ENCODE results near the gene GRP.
"Not testable (repeated sequence)": the region's sequence is repeated elsewhere in the genome, so short reads cannot be mapped to it uniquely, and the experiment has no call there.

The GRP gene

DNA sequence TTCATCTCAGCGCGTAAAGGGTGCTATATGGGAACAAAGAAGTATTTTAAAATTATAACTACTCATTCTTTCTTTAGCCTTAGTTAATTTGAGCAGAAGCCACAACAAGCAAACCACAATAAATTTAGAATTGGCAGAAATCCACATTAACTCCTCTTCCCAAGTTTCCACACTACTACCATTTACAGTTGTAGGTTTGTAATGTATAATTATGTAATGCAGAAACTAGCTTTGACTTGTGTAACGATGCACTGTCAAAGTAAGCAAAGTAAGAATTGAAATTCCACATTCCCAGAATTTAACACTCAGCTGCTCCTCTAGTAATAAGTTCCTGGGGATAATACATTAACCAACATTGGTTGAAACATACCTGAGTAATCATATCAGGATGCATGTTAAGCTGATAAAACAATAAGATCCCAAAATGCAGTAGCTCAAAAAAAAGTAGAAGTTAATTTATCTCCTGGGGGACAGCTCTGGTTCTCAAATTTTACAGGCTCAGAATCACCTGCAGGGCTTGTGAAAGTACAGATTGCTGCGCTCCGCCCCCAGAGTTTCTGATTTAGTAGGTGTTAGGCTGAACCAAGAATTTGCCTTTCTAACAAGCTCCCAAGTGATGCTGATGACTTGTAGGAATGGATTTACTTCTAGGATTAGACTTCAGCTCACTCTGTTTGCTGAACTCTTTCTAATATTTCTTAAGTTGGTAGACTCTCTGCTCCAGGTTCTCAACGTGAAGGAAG is 9.9 kb downstream of the GRP start:
- no peak for DNase-seq

DNA sequence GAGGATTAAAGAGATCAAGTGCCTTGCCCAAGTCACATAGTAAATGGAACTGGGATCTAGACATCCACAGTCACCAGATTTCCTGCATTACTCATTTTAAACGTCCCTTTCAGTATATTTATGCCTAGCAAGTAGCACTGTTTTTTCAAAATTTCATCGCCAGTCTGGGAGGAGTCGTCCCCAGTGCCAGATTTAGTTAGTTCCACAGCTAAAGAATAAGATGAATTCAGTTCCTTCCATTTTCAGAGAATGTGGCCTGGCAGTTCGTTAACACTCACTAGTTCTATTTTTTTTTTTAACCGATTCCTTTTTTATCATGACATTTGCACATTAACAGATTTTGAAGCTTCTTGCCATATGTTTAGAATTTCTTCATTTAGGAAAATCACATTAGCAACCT is 11.2 kb downstream of the GRP start:
- no peak for DNase-seq

DNA sequence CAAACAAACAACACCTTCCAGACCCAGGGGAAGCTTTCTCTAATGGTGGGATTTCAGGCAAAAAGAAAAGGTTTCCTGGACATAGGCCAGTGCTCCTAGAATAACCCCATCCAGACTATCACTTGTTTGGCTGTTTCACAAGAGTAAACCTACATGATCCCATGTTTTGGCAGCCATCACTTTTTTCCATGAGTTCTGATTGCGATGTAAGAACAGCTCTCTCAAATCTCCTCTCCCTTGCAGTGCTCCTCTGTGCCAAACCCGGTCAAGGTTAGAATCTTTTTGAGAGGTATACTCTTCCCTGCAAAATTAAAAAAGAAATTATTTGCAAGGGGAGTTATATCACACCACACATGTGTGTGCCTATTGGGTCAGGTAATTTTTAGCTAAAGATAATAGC is 11.9 kb downstream of the GRP start:
- DNase-seq, result no peak

DNA sequence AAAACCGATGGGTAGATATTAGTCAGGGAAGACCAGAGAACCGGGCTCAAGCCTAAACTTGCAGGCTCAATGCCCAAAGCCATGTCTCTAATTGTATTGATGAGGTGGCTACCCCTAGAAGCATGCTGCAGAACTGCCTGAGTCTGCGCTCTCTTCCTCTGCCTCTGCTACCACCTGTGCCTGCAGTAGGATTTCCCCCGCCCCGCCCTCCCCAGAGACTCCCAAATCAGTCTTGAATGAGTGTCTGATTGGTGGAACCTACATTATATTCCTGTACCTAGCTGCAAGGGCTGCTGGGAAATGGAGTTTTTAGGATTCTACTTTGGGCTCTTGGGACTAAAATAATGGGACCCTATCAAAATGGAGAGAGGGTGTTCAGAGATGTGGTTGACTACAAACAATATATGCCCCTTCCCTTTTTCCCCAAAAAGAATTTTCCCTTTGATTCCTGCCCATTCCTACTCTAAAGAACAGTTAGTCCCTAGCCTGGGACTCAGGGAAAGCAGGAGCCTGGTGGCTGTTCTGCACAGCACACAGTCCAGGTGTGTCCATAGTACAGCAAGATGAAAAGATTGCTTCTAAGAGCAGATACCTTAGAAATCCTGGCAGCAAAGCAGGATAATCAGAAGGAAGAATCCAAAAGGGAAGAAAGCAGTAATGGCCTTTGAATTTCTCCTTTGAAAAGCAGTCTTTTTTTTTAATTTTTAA is 12.5 kb downstream of the GRP start:
- no peak for DNase-seq

DNA sequence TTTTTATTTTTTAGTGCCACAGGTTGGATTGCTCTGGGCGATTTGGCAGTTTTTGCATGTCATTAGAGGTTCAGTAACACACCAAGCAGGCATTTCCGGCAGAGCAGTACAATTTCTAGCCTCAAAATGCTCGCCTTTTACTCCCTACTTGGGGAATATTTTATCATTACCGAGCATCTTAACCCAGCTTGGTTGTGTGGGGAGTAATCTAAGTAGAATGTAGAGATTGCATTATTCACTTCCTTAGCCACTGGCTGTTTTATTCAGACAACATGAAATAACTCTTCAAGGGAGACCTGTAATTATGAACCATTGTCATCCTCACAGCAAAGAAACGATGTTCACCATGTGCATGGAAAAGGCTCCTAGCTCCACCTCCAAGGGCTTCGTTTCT is 13.1 kb downstream of the GRP start:
- DNase-seq, result no peak

DNA sequence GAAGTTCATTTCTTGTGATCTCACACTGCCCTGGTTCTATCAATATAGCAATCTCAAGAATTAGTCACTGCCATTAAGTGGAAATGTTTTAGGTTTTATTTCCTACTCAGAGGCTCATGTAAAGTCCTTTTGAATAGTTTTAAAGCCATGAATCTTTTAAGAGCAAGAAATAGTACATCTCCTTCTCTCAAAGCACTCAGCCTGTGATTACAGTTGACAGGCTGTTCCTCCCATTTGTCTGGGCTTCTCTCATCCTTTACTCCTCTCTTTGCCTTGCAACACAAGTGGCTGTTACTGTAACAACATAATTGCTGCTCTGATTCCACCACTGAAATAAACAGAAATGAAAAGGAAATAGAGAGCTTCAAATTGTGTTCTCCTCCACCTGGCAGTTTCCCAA is 18.4 kb downstream of the GRP start:
- DNase-seq, result no peak

DNA sequence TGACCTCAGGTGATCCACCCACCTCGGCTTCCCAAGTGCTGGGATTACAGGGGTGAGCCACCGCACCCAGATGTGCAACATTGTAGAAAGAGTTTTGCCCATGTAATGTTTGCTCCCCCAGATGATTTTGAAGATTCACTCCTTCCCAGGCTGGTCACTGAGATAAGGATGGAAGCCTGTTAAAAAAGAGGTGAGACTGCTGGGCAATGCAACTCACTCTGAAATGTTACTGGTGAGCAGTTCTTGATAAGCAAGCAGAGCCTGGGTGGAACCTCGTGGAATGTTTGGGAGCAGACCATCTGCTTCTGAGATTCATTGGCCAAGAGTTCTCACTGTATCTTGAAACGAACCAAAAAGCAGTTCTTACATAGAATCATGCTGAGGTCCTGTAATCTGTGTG is 19.7 kb downstream of the GRP start:
- no peak for DNase-seq

DNA sequence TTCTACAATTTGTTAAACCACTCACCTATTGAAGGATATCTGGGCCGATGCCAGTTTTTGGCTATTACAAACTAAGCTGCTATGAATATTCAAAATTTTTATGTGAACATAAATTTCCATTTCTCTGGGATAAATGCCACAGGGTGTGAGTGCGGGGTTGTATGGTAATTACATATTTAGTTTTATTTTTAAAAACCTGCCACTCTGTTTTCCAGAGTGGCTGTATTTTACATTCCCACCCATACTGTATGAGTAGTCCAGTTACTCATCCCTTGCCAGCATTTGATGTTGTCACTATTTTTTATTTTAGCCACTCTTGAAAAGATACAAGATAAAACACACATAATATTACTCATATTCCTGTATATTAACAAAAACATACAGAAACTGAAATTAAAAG is 22.9 kb downstream of the GRP start:
- DNase-seq, result no peak

DNA sequence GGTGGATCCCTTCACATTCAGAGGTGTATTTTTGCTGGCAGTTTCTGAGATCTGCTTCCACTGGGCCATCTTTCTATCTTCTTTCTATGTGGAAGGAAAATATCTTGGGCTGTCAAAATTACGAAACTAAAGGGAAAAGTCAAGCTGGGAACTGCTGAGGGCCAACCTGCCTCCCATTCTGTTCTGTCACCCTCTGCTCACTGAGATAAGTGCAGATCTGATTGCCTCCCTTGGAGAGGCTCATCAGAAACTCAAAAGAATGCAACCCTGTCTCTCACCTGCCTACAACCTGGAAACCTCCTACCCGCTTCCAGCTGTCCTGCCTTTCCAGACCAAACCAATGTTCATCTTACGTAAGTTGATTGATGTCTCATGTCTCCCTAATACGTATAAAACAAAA is 26.8 kb downstream of the GRP start:
- no peak for DNase-seq

DNA sequence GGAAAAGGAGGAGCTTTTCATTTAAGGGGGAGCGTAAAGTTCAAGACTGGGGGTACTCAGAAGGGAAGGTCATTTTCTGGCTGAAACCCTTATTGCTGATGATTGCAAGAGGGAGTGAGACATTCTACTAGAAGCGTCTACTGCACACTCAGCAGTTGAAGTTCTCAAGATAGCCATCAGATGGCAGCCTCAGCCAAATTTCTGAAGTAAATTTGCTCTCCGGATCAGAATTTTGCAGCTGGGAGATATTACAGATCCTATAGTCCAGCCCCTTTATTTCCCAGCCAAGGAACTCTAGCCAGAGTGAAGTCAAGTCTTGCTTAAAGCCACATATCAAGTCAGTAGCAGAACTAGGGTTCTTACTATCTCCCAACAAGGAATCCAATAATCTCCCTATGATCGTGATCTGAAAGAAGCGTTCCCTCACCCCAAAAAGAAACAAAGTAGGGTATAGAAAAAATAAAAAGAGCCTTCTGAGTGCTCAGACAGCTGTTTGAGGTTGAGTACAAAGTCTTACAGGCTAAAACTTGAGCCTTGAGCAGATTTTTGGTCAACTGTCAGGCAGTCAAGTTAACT is 29.3 kb downstream of the GRP start:
- peak; percentile 74 for DNase-seq

DNA sequence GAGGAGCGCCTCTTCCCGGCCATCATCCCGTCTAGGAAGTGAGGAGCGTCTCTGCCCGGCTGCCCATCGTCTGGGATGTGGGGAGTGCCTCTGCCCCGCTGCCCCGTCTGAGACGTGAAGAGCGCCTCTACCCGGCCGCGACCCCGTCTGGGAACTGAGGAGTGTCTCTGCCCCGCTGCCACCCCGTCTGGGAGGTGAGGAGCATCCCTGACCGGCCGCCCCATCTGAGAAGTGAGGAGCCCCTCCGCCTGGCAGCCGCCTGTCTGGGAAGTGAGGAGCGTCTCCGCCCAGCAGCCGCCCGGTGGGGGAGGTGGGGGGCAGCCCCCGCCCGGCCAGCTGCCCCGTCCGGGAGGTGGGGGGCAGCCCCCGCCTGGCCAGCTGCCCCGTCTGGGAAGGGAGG is 35.5 kb downstream of the GRP start:
- not testable (repeated sequence) for DNase-seq

DNA sequence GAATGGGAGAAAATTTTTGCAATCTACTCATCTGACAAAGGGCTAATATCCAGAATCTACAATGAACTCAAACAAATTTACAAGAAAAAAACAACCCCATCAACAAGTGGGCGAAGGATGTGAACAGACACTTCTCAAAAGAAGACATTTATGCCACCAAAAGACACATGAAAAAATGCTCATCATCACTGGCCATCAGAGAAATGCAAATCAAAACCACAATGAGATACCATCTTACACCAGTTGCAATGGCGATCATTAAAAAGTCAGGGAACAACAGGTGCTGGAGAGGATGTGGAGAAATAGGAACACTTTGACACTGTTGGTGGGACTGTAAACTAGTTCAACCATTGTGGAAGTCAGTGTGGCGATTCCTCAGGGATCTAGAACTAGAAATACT is 41.9 kb downstream of the GRP start:
- not testable (repeated sequence) for DNase-seq

DNA sequence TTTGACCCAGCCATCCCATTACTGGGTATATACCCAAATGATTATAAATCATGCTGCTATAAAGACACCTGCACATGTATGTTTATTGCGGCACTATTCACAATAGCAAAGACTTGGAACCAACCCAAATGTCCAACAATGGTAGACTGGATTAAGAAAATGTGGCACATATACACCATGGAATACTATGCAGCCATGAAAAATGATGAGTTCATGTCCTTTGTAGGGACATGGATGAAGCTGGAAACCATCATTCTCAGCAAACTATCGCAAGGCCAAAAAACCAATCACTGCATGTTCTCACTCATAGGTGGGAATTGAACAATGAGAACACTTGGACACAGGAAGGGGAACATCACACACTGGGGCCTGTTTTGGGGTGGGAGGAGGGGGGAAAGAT is 42.3 kb downstream of the GRP start:
- not testable (repeated sequence) for DNase-seq

DNA sequence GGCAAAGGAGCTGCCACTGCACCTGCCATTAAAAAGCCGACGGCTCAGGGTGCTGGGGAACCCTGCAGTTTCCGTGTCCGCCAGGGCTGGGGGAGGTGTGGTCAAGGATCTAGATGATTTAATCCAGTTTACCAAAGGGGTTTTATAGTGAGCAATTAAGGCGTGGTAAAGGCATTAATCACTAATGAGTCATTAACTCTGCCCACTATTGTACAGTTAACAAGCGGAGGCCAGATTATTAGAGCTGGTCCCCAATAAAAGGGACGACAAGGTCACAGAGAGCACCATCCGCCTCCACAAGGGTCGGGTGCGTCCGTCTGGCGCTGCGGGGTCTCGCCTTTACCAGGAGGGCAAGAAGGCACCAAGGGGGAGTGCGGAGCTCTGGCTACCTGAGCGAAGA is 43.7 kb downstream of the GRP start:
- no peak for DNase-seq

DNA sequence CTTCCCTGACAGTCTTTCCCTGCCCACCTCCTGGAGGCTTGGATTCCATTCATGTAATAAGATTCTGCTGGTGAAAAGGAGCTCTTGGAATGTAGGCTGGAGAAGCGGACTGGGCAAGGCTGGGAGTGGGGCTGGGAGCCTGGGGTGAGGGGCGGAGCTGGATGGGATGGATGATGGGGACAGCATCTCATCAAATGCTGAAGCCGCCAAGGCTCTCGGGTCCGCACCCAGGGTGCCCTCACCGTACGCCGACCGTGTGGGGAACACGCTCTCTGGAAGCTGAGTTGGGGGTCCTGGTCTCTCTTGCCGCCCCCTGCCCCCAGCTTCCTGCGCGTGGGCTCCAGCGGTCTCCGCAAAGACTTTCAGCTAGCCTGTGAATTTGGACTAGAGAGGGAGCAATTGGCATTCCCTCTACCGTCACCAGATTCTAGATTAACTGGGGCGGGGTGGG is 44.2 kb downstream of the GRP start:
- no peak for DNase-seq

DNA sequence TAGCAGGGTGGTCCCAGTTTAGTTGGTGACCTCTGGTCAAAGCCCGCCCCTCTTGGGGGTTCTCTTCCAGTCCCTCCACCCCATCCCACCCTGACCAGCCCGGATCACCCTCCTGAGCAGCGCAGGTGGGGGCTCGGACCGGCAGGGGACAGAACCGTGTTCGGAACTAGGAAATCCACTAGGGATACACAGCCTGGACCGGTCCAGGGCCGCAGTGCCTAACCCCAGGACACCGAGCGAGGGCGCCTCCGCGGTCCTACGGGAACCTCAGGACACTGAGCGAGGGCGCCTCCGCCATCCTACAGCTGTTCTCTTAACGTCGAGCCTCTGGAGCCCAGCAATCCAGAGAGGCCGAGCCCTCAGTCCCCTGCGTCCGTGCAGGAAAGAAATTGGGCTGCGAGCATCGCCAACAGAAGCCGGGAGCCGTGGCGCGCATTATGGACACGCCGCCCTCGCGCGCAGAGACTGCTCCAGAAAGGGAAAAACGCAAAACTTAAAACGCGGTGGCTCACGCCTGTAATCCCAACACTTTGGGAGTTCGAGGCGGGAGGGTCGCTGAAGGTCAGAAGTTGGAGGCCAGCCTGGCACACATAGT is 44.8 kb downstream of the GRP start:
- no peak for DNase-seq

DNA sequence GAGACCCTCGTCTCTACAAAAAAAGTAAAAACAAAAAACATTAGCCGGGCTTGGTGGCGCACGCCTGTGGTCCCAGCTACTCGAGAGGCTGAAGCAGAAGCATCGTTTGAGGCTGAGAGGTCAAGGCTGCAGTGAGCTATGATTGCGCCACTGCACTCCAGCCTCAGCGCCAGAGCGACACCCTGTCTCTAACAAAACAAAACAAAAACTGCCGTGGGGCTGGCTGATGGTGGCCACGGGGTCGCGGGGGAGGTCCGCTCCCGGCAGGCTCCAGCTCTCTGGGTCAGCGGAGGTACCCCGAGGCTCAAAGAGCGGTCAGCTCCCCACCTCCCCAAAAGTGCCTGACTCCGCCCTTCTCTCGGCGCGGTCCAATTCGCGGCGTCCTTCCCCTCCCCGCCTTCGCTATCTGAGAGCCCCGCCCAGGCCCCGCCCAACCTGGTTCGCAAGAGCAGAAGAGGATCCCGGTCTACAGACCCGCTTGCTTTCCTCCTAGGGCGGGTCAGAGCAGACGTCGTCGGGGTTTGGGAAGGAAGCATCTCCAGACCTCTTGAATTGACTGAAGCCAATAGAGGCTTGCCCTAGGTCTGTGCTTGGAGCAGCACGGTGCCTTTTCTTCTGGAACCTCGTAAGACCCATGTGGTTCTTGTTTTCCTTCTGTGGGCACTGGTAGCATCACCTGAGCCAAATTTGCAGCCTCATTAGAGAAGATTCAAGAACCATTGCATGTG is 45.5 kb downstream of the GRP start:
- DNase-seq, result no peak

DNA sequence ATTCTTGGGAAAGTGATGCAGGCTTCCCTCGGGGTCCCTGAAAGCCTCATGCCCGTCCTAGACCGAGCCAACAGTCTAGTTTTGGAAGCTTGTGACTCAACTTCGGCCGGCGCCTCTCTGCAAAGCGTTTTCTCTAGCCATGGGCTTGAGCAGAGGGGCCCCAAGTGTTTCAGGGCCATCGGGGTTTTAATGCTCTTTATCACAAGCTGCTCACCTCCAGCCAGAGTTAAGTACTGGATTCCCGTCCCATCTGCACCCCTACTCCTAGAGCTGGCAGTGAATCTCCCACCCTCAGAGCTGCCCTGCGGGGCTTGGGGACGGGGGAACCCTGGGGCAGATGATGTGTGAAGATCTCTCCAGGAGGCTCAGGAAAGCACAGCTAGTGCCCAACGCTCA is 46.0 kb downstream of the GRP start:
- DNase-seq, result no peak

DNA sequence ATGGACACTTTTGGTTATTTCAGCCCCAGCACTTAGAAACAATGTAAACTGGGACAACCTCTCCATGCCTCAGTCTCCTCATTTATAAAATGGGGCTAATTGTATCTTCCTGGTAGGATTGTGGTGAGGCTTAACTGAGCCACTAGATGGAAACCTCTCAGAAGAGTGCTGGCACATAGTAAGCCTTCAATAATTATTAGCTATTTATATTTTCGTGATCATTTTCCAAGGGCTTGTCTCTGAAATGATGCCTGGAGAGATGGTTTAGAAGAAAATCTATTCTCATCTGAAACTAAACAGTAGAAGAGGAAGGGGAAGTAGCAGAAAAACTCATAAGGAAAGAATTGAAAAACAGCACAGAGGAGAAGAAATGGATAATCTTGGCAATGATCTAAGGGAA is 46.5 kb downstream of the GRP start:
- DNase-seq, result no peak

DNA sequence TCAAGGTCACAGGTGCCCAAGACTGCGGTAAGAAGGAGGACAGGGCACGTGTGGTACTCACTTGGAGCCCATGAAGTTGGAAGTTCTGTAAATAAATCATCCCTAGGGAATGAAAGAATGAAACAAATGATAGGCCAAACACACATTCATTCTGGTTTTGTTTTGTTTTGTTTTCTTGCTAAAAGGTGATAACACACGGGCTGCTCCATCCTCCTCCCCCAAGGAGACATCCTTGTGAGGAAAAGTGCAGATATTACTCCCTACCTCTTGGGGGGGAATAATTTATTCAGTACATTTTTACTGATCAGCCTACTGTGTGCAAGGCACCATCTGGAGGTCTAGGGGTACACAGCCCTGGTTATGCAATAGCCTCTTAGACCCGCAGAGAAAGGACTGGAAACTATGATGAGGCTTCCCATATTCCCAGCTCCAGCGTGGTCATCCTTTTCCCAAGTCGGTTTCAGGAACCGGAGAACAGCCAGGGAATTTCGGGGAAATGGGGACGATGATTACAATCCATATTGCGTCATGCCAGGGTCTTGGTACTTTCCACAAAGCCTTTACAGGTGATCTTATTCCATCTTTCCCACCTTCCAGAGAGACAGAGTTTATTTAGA is 47.0 kb downstream of the GRP start:
- no peak for DNase-seq

DNA sequence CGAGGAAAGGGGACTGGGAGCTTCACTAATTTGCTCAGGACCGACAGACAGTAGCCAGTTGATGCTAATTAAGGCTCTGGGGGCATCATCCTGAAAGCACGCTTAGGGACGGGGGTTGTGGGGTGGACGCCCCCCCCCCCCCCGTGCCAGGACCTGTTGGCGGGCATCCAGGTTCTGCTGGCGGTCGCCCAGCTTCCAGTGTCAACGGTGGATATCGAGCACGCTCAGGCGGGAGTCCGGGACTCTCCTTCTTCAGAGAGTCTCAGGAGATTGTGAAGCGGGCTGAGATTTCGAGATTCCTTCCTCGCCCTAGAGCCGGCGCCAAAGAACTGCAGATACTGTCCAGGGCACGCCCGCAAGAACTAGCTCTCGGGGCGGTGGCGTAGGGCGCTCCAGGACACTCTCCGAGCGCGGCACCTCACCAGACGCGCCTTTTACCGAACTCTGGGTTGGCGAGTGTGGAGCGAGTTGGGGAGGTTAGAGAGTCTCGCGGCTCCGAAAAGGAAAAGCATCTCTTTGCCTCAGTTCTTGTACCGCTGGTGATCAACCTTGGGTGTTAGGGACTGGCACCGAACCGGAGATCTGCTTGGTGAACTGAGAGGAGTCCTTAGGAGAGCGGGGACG is 47.7 kb downstream of the GRP start:
- DNase-seq, result no peak

DNA sequence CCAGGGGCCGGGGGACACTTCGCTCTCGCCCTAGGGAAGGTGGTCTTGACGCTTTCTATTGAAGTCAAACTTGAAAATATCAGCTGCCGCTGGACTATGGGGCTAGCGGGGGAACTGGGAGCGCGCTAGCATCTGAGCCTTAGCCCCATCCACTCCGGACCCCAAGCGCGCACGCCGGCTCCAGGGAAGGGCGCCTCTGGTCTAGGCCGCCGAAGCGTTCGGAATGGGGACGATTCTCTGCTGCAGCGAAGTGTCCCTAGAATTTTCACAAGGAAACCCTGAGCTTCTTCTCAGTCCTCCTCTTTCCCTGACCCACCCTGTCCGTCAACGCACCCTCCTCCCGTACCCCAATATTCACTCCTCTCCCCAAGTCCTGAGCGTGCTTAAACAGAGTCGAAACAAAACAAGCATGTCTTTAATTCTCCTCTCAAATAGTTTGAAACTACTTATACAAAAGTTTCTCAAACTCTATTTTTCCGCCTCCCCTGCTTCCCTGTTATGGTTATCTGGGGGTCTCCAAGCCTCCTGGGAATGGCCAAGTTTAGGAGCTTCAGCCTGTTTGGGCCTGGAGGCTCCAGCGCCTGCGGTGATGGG is 48.3 kb downstream of the GRP start:
- DNase-seq, result no peak

Data from left hindlimb (tissue), 1 donor.